Measurements from ENCODE around the gene KRTDAP. TPM values are rescaled to one million over a fixed set of nuclear protein-coding genes. Genes with fewer than 3 reads are reported as not detected.
"Not testable (repeated sequence)": the region's sequence is repeated elsewhere in the genome, so short reads cannot be mapped to it uniquely, and the experiment has no call there.

The KRTDAP gene
- total and polyA plus RNA-seq, 2 donors (not counting 3 experiments of a cell fraction or from before 2014, with no cell fraction given) = not detected

DNA sequence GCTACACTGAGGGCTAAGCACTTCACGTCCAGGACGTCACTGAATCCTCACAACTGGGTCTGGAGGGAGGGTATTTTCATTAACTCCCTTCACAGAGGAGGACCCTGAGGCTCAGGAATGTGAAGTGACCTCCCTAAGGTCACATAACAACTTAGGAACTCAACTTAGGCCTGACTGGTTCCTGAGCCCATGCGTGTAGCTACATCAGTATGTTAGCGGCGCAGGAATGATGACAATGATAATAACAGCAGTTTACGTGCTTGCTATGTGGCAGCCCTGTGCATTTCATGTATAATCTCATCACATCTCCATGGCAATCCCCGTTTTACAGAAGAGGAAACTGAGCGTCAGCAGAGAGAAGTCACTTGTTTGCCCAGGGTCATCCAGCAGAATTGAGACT lies 18.3 kb downstream of the KRTDAP start:
- DNase-seq (ENCODE audit: low read depth, low spot score) (no peak), FAIRE-seq (no peak)
- POLR2A ChIA-PET = no interaction called here
- Histone ChIP-seq H3K27ac (ENCODE audit: insufficient read depth, low read depth, low read length) (no peak overlapping the region), H4K20me1 (replicated peaks; ENCODE audit: control insufficient read depth, extremely low read depth, insufficient read depth, low read length) (no peaks in the 10 kb centered on the region), H3K36me3 (ENCODE audit: control insufficient read depth in 2 of 2, extremely low read depth in 1 of 2, insufficient read depth in 2 of 2, low read length in 2 of 2) (no peaks in the 10 kb centered on the region), H3K4me1 (ENCODE audit: control insufficient read depth, extremely low read depth, insufficient read depth, low read length) (no peaks in the 10 kb centered on the region), H3K9me3 (replicated peaks; ENCODE audit: control insufficient read depth, insufficient read depth, low read length) (no peaks in the 10 kb centered on the region), H3K4me2 (ENCODE audit: insufficient read depth, low read length) (no peak overlapping the region), H3K27me3 (ENCODE audit: control insufficient read depth in 2 of 2, insufficient read depth in 2 of 2, low read length in 2 of 2) (no peaks in the 10 kb centered on the region), H3K79me2 (ENCODE audit: control insufficient read depth, insufficient read depth, low read length) (no peaks in the 10 kb centered on the region), H2AFZ (ENCODE audit: low read depth, low read length) (no peak overlapping the region), H3K4me3 (replicated peaks in 1 of 3; ENCODE audit: insufficient read depth in 1 of 3, low read depth in 1 of 3, low read length in 3 of 3) (no peak overlapping the region), H3K9ac (replicated peaks; ENCODE audit: extremely low read depth, insufficient read depth, low read length) (no peak overlapping the region), H3K9me1 (replicated peaks; ENCODE audit: control insufficient read depth, extremely low read depth, insufficient read depth, low read length) (no peaks in the 10 kb centered on the region)
- BruUV-seq (replicated peaks) = no TSS peak
- CTCF ChIA-PET = interaction anchor here (0.7 kb wide), 1 partner anchor 23 kb away, joined by 3 read pairs; no protein-coding TSS in a partner anchor
- TF ChIP-seq JUN (IDR thresholded peaks at IDR 0.05; ENCODE audit: borderline replicate concordance, insufficient read depth, insufficient read length, low read depth) = no peak
- TF ChIP-seq, protein P1, sequence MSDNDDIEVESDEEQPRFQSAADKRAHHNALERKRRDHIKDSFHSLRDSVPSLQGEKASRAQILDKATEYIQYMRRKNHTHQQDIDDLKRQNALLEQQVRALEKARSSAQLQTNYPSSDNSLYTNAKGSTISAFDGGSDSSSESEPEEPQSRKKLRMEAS (IDR thresholded peaks at IDR 0.05; ENCODE audit: insufficient read depth, insufficient read length) = no peak
- TF ChIP-seq MYC (IDR thresholded peaks at IDR 0.05; ENCODE audit: low read depth, low read length) = no peak
- no peak for TF ChIP-seq FOS (IDR thresholded peaks at IDR 0.05; ENCODE audit: borderline replicate concordance, insufficient read depth, low read length)
- TF ChIP-seq GATA2 (IDR thresholded peaks at IDR 0.05; ENCODE audit: insufficient read depth, insufficient read length, low read depth, low read length) = no peak
- no peak for TF ChIP-seq EZH2 (IDR thresholded peaks at IDR 0.05; ENCODE audit: borderline replicate concordance, low read depth, low read length, severe bottlenecking)
- no peak for TF ChIP-seq POLR2A (IDR thresholded peaks at IDR 0.05; ENCODE audit: low read depth, low read length)
- no peak for TF ChIP-seq POLR2AphosphoS5 (IDR thresholded peaks at IDR 0.05; ENCODE audit: insufficient read depth, low read depth, low read length)
- TF ChIP-seq, protein P2, sequence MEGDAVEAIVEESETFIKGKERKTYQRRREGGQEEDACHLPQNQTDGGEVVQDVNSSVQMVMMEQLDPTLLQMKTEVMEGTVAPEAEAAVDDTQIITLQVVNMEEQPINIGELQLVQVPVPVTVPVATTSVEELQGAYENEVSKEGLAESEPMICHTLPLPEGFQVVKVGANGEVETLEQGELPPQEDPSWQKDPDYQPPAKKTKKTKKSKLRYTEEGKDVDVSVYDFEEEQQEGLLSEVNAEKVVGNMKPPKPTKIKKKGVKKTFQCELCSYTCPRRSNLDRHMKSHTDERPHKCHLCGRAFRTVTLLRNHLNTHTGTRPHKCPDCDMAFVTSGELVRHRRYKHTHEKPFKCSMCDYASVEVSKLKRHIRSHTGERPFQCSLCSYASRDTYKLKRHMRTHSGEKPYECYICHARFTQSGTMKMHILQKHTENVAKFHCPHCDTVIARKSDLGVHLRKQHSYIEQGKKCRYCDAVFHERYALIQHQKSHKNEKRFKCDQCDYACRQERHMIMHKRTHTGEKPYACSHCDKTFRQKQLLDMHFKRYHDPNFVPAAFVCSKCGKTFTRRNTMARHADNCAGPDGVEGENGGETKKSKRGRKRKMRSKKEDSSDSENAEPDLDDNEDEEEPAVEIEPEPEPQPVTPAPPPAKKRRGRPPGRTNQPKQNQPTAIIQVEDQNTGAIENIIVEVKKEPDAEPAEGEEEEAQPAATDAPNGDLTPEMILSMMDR (IDR thresholded peaks at IDR 0.05; ENCODE audit: extremely low read depth in 1 of 2, insufficient read depth in 1 of 2, low read depth in 1 of 2, low read length in 2 of 2) = no peak
- intact Hi-C loops (cut with micrococcal nuclease) = no loop called here
- dilution Hi-C loops (cut with MboI; ENCODE audit: extremely low pct_ligation_motif_present, low sequenced_read_pairs) = no loop called here

- H3K27me3 ChIP-seq (ENCODE audit: control insufficient read depth in 2 of 2, insufficient read depth in 2 of 2, low read length in 2 of 2); dilution Hi-C loops (cut with MboI; ENCODE audit: extremely low pct_ligation_motif_present, low sequenced_read_pairs); H2AFZ ChIP-seq (ENCODE audit: low read depth, low read length); BruUV-seq (replicated peaks); H3K4me2 ChIP-seq (ENCODE audit: insufficient read depth, low read length); H3K4me1 ChIP-seq (ENCODE audit: control insufficient read depth, extremely low read depth, insufficient read depth, low read length); POLR2A ChIA-PET; H3K79me2 ChIP-seq (ENCODE audit: control insufficient read depth, insufficient read depth, low read length); intact Hi-C loops (cut with micrococcal nuclease); H3K4me3 ChIP-seq (replicated peaks in 1 of 3; ENCODE audit: insufficient read depth in 1 of 3, low read depth in 1 of 3, low read length in 3 of 3); CTCF ChIA-PET; FAIRE-seq; H3K36me3 ChIP-seq (ENCODE audit: control insufficient read depth in 2 of 2, extremely low read depth in 1 of 2, insufficient read depth in 2 of 2, low read length in 2 of 2); H3K9me3 ChIP-seq (replicated peaks; ENCODE audit: control insufficient read depth, insufficient read depth, low read length); H3K9ac ChIP-seq (replicated peaks; ENCODE audit: extremely low read depth, insufficient read depth, low read length); DNase-seq (ENCODE audit: low read depth, low spot score); H3K27ac ChIP-seq (ENCODE audit: insufficient read depth, low read depth, low read length); H4K20me1 ChIP-seq (replicated peaks; ENCODE audit: control insufficient read depth, extremely low read depth, insufficient read depth, low read length); H3K9me1 ChIP-seq (replicated peaks; ENCODE audit: control insufficient read depth, extremely low read depth, insufficient read depth, low read length): not testable (repeated sequence)
Measured at GRCh38 chr19:35471075-35471474, 19.2 kb downstream of the KRTDAP start.
